Tibial nerve (tissue), 4 donors: ENCODE data around the gene MATN3.

Experiments
- EP300 ChIP-seq, 2 donors: sonication (generic); formaldehyde crosslinking; IDR thresholded peaks; one replicate each; pipeline ENCODE4 v1.6.1; 2017; ENCODE audit warnings: antibody characterized with exemption in 2 of 2, mild to moderate bottlenecking in 1 of 2
- POLR2A ChIP-seq, 2 donors: fragments of 450-650 bp; IDR thresholded peaks; one replicate each; pipeline ENCODE4 v1.6.1; 2017; ENCODE audit warnings: antibody characterized with exemption in 2 of 2, mild to moderate bottlenecking in 2 of 2, moderate library complexity in 2 of 2
- TF ChIP-seq, protein P1 (sequence below), 5 experiments: fragments of 200-600 bp in 3 of 5; fragments of 450-650 bp in 2 of 5; sonication (generic) in 3 of 5; IDR thresholded peaks; one replicate each; pipeline ENCODE4 v1.5.1; 2016 to 2019; ENCODE audit warnings: antibody characterized with exemption in 5 of 5, mild to moderate bottlenecking in 3 of 5, moderate library complexity in 2 of 5

DNA sequence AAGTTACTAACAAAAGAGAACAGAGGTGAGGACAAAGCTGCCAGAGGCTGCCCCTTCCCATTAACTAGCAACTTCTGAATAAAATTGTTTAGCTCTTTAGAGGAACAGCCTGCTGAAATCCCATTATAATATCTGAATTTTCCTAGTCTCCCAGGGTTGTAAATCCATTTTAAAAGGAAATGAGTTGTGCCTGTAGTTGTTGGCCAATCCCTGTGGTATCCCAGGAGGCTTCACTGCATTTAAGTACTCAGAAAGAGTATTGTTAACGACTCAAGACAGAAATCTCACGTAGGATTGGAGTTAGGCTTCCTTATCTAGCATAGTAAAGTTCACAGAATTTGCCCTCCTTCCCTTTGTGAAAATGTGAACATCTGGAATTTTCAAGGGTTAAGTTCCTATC lies 30.1 kb upstream of the MATN3 start:
- TF ChIP-seq, protein P1, sequence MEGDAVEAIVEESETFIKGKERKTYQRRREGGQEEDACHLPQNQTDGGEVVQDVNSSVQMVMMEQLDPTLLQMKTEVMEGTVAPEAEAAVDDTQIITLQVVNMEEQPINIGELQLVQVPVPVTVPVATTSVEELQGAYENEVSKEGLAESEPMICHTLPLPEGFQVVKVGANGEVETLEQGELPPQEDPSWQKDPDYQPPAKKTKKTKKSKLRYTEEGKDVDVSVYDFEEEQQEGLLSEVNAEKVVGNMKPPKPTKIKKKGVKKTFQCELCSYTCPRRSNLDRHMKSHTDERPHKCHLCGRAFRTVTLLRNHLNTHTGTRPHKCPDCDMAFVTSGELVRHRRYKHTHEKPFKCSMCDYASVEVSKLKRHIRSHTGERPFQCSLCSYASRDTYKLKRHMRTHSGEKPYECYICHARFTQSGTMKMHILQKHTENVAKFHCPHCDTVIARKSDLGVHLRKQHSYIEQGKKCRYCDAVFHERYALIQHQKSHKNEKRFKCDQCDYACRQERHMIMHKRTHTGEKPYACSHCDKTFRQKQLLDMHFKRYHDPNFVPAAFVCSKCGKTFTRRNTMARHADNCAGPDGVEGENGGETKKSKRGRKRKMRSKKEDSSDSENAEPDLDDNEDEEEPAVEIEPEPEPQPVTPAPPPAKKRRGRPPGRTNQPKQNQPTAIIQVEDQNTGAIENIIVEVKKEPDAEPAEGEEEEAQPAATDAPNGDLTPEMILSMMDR (IDR thresholded peaks at IDR 0.05) = no peak
- TF ChIP-seq POLR2A (IDR thresholded peaks at IDR 0.05) (no peak), EP300 (IDR thresholded peaks at IDR 0.05) (no peak)
